ENCODE results near the gene PHF12. TPM values are rescaled to one million over a fixed set of nuclear protein-coding genes. Genes with fewer than 3 reads are reported as not detected.

Gene PHF12
- total and polyA plus RNA-seq, 10 of the 15 experiments (the other 5 are each of a cell fraction or from before 2014, with no cell fraction given) = 1.3 to 43.9 (median 19.2) TPM

GRCh38 chr17:28951428-28951990 is at the start of gene PHF12 (continued):
- TF ChIP-seq ZNF687 (IDR thresholded peaks at IDR 0.05) = peak; percentile 87
- peak; percentile 99 for TF ChIP-seq NRF1 (conservative IDR thresholded peaks at IDR 0.05; ENCODE audit: low read depth, low read length)
- peak in 1 of 2 experiments; percentile 65; a peak in 2 of 4 replicates for TF ChIP-seq BHLHE40 (IDR thresholded peaks at IDR 0.05; ENCODE audit: borderline replicate concordance in 1 of 2, low read depth in 2 of 2, low read length in 1 of 2)
- no peak for TF ChIP-seq TCF7 (IDR thresholded peaks at IDR 0.05; ENCODE audit: borderline replicate concordance)
- TF ChIP-seq SRF (IDR thresholded peaks at IDR 0.05; ENCODE audit: low read depth in 2 of 2, low read length in 2 of 2) = no peak
- TF ChIP-seq IRF4 (IDR thresholded peaks at IDR 0.05; ENCODE audit: low read depth, low read length) = no peak
- no peak for TF ChIP-seq MYC (IDR thresholded peaks at IDR 0.05; ENCODE audit: insufficient read depth, insufficient read length, insufficient replicate concordance, low read length, severe bottlenecking)
- 0 out of 2 replicates have a peak, but pooled peaks have one; percentile 34 for TF ChIP-seq STAT1 (conservative IDR thresholded peaks at IDR 0.05)
- TF ChIP-seq SREBF2 (IDR thresholded peaks at IDR 0.05; ENCODE audit: low read length) = no peak
- TF ChIP-seq NFYB (IDR thresholded peaks at IDR 0.05; ENCODE audit: insufficient read depth, low read depth, low read length) = peak; percentile 76
- no peak for TF ChIP-seq ZNF207 (IDR thresholded peaks at IDR 0.05; ENCODE audit: borderline replicate concordance)
- TF ChIP-seq IKZF1 (conservative IDR thresholded peaks at IDR 0.05) = peak; percentile 100
- no peak for TF ChIP-seq ETV6 (conservative IDR thresholded peaks at IDR 0.05 in 1 of 2, IDR thresholded peaks at IDR 0.05 in 1 of 2; ENCODE audit: borderline replicate concordance in 1 of 2, low read depth in 1 of 2)
- TF ChIP-seq E4F1 (IDR thresholded peaks at IDR 0.05; ENCODE audit: borderline replicate concordance, partially characterized antibody) = no peak
- no peak for TF ChIP-seq RBBP5 (conservative IDR thresholded peaks at IDR 0.05)
- no peak for TF ChIP-seq NBN (IDR thresholded peaks at IDR 0.05)
- TF ChIP-seq GATAD2B (conservative IDR thresholded peaks at IDR 0.05; ENCODE audit: low read depth) = peak; percentile 12; the same call in 1 of the 2 replicates
- no peak; the same call in 1 of the 2 replicates for TF ChIP-seq TBL1XR1 (IDR thresholded peaks at IDR 0.05; ENCODE audit: low read depth, low read length)
- TF ChIP-seq CREM (IDR thresholded peaks at IDR 0.05; ENCODE audit: low read depth) = no peak
- no peak for TF ChIP-seq PKNOX1 (IDR thresholded peaks at IDR 0.05)
- no peak for TF ChIP-seq MTA3 (IDR thresholded peaks at IDR 0.05; ENCODE audit: borderline replicate concordance, low read length)
- no peak for TF ChIP-seq CBX5 (IDR thresholded peaks at IDR 0.05; ENCODE audit: low read depth)
- TF ChIP-seq IKZF2 (IDR thresholded peaks at IDR 0.05) = no peak
- no peak for TF ChIP-seq RAD21 (IDR thresholded peaks at IDR 0.05; ENCODE audit: insufficient read depth, low read depth, low read length)
- no peak for TF ChIP-seq KDM1A (IDR thresholded peaks at IDR 0.05; ENCODE audit: borderline replicate concordance)

Data from GM12878 (cell line).